Natural killer cell (primary cell): Measurements from ENCODE around the gene SH3TC2. TPM values are rescaled to one million over a fixed set of nuclear protein-coding genes. Genes with fewer than 3 reads are reported as not detected.
"Not testable (repeated sequence)": the region's sequence is repeated elsewhere in the genome, so short reads cannot be mapped to it uniquely, and the experiment has no call there.

Experiments
- ATAC-seq, 3 donors: fragments of 150-1000 bp in 2 of 3; fragments of 200-7000 bp in 1 of 3; cut with Tn5 transposase; 1 replicate in 1 of 3; 2 replicates in 2 of 3; pipeline ENCODE4 v1.10.0; 2021; ENCODE audit warnings: mild to moderate bottlenecking in 2 of 3, moderate library complexity in 2 of 3
- DNase-seq, 2 donors: peaks; one replicate each; pipeline versions ENCODE4 v3.0.0 to v3.0.0-alpha.2; 2013 to 2021; ENCODE audit warnings: mixed read lengths in 1 of 2
- H3K27ac ChIP-seq: one replicate; pipeline ENCODE4 v1.5.1; 2013; ENCODE audit warnings: mild to moderate bottlenecking, low read length
- H3K27me3 ChIP-seq: one replicate; pipeline ENCODE4 v1.6.1; 2013; ENCODE audit warnings: low read length; ENCODE audit not compliant: control insufficient read depth, insufficient read depth
- H3K36me3 ChIP-seq: one replicate; pipeline ENCODE4 v1.6.1; 2013; ENCODE audit warnings: low read length; ENCODE audit not compliant: control insufficient read depth, insufficient read depth
- H3K4me1 ChIP-seq: one replicate; pipeline ENCODE4 v1.6.1; 2013; ENCODE audit warnings: low read length; ENCODE audit not compliant: control insufficient read depth, insufficient read depth
- H3K4me3 ChIP-seq: one replicate; pipeline ENCODE4 v1.5.1; 2013; ENCODE audit warnings: low read length
- H3K9me3 ChIP-seq: one replicate; pipeline ENCODE4 v1.6.1; 2013; ENCODE audit warnings: low read length; ENCODE audit not compliant: control insufficient read depth, insufficient read depth
- H3K27ac Mint-ChIP-seq, 2 donors: one replicate each; pipeline ENCODE4 v1.8.0; 2022; ENCODE audit warnings: mild to moderate bottlenecking in 2 of 2, mixed read lengths in 2 of 2, moderate library complexity in 1 of 2
- H3K27me3 Mint-ChIP-seq, 2 donors: one replicate each; pipeline ENCODE4 v1.8.0; 2022; ENCODE audit warnings: low read depth in 2 of 2, mixed read lengths in 2 of 2
- H3K36me3 Mint-ChIP-seq: one replicate; pipeline ENCODE4 v1.8.0; 2022; ENCODE audit warnings: mixed read lengths
- H3K4me1 Mint-ChIP-seq, 2 donors: one replicate each; pipeline ENCODE4 v1.8.0; 2022; ENCODE audit warnings: mixed read lengths in 2 of 2
- H3K4me3 Mint-ChIP-seq: one replicate; pipeline ENCODE4 v1.8.0; 2022; ENCODE audit warnings: mild to moderate bottlenecking, moderate library complexity, mixed read lengths
- H3K9me3 Mint-ChIP-seq, 2 donors: one replicate each; pipeline ENCODE4 v1.8.0; 2022; ENCODE audit warnings: mixed read lengths in 2 of 2
- CTCF ChIP-seq: fragments of 200-600 bp; IDR thresholded peaks from one replicate; pipeline ENCODE4 v1.8.0; 2022; ENCODE audit warnings: antibody characterized with exemption
- WGBS: methylation state at CpG from one replicate; pipeline ENCODE4 v1.1.7; 2013; ENCODE audit warnings: missing lambda C conversion rate; ENCODE audit not compliant: insufficient coverage; 5-methylcytosine and 5-hydroxymethylcytosine counted together
- intact Hi-C: fragments of 100-400 bp; cut with micrococcal nuclease; formaldehyde crosslinking; loops from one replicate; pipeline ENCODE4 v1.14.2; 2022
- total RNA-seq, 4 donors: library from RNA; stranded (reverse); fragments of 120-200 nt in 1 of 4; gene quantifications; one replicate each; pipeline versions ENCODE4 v1.2.3 to v1.2.4, GENCODE V29; 2013 to 2022

The SH3TC2 gene
- total RNA-seq, 3 donors from 2014 or later (not counting 1 experiment from before 2014, with no cell fraction given), result 0.11 to 0.68 (median 0.58) TPM

DNA sequence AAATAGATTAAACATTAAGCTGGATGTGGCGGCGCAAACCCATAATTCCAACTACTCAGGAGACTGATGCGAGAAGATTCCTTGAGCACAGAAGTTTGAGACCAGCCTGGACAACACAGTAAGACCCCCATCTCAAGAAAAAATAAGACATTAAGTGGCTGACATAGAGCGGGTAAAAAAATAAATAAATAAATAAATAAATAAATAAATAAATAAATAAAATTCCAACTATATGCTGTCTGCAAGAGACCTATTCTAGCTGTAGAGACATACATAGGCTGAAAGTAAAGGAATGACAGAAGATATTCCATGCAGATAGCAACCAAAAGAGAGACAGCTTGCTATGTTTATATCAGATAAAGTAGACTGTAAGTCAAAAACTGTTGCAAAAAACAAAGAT is 17.4 kb upstream of the SH3TC2 start:
- Histone ChIP-seq H3K9me3 (no peaks in the 10 kb centered on the region), H3K27ac (no peak overlapping the region), H3K4me1 (no peaks in the 10 kb centered on the region), H3K4me3 (no peak overlapping the region), H3K36me3 (no peaks in the 10 kb centered on the region), H3K27me3 (no peaks in the 10 kb centered on the region)
- DNase-seq (no peak), ATAC-seq (no peak)
- no peak for TF ChIP-seq CTCF
- WGBS, result 100% methylated on average over 3 of the region's 4 CpGs
- peaks cover 6 to 21% of the 10 kb centered on the region in 2 donors for H3K4me1 Mint-ChIP-seq
- H3K36me3 Mint-ChIP-seq, result no peaks in the 10 kb centered on the region
- H3K4me3 Mint-ChIP-seq, result no peak overlapping the region
- intact Hi-C loops, result no loop called here
- H3K27me3 Mint-ChIP-seq, result no peaks in the 10 kb centered on the region
- H3K27ac Mint-ChIP-seq, result no peak overlapping the region
- H3K9me3 Mint-ChIP-seq, result no peaks in the 10 kb centered on the region

DNA sequence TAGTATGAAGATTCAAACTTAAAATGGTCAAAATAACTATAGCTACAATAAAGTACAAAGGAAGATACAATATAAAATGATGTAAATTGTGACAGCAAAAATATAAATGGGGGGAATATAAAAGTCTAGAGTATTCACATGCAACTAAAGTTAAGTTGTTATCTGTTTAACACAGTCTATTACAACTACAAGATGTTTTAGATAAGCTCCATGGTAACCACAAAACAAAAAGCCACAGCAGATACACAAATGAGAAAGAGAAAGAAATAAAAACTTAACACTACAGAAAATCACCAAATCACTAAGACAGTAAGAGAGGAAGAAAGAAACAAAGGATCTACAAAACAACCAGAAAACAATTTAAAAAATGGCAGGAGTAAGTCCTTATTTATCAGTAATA is 17.0 kb upstream of the SH3TC2 start:
- no peak for TF ChIP-seq CTCF
- Histone ChIP-seq H3K4me1 (no peaks in the 10 kb centered on the region), H3K27me3 (no peaks in the 10 kb centered on the region), H3K4me3 (no peak overlapping the region), H3K36me3 (no peaks in the 10 kb centered on the region), H3K27ac (no peak overlapping the region), H3K9me3 (no peaks in the 10 kb centered on the region)
- Mint-ChIP-seq H3K4me1 (peaks cover 6 to 21% of the 10 kb centered on the region in 2 donors), H3K4me3 (no peak overlapping the region), H3K27ac (no peak overlapping the region), H3K36me3 (no peaks in the 10 kb centered on the region), H3K9me3 (no peaks in the 10 kb centered on the region), H3K27me3 (no peaks in the 10 kb centered on the region)
- intact Hi-C loops, result no loop called here
- peak; percentile 50 to 77 (median 55) for ATAC-seq
- DNase-seq, result peak in 1 of 2 donors; percentile 40

- ATAC-seq, H3K27ac ChIP-seq, H3K27me3 ChIP-seq, H3K36me3 Mint-ChIP-seq, H3K4me1 ChIP-seq, H3K4me3 Mint-ChIP-seq, DNase-seq, H3K9me3 ChIP-seq, H3K36me3 ChIP-seq, H3K4me3 ChIP-seq, H3K4me1 Mint-ChIP-seq, H3K27ac Mint-ChIP-seq, intact Hi-C loops, H3K9me3 Mint-ChIP-seq, H3K27me3 Mint-ChIP-seq: not testable (repeated sequence)
These were observed 11.2 kb upstream of the SH3TC2 start for GRCh38 chr5:149074071-149074470.

DNA sequence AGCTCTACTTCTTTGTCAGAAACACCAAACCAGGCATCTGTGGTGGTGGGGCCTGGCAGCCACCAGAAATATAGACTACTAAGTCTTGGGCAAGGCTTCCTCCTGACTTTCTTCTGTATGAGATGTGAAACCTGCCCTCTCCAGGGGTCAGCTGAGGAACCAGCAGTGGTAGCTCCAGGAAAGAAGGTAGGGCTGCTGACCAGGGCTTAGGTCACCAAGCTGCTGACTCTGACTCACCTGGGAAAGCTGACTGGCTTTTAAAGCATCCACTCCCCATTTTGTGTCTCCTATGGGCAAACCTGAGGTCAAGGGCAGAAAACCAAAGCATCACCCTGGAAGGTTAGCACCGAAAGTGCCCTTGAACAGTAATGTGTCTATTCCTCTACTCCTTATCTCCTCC is 10.4 kb upstream of the SH3TC2 start:
- WGBS, result 95% methylated on average over 1 of the region's 1 CpG
- Mint-ChIP-seq H3K27ac (no peak overlapping the region), H3K4me1 (no peaks in the 10 kb centered on the region), H3K9me3 (no peaks in the 10 kb centered on the region), H3K36me3 (no peaks in the 10 kb centered on the region), H3K4me3 (no peak overlapping the region), H3K27me3 (no peaks in the 10 kb centered on the region)
- no peaks in the 10 kb centered on the region for H3K4me1 ChIP-seq
- no peak overlapping the region for H3K27ac ChIP-seq
- no peaks in the 10 kb centered on the region for H3K9me3 ChIP-seq
- no peak for ATAC-seq
- DNase-seq, result no peak
- H3K36me3 ChIP-seq, result no peaks in the 10 kb centered on the region
- H3K27me3 ChIP-seq, result no peaks in the 10 kb centered on the region
- H3K4me3 ChIP-seq, result no peak overlapping the region
- intact Hi-C loops, result no loop called here
- no peak for TF ChIP-seq CTCF
